HEK293 (cell line): Measurements from ENCODE around the gene NUDT8.
A peak's percentile ranks its signal among the peaks of the same experiment; 100 is the strongest.

Source experiments
- CTCF ChIA-PET: fragments of 350-600 bp; formaldehyde crosslinking; extraction: SDS; loops from one replicate; lab custom pipeline; 2021; ENCODE audit warnings: antibody characterized with exemption; lab: Yijun Ruan, JAX
- POLR2A ChIA-PET: fragments of 300-600 bp; formaldehyde crosslinking; extraction: SDS; loops from one replicate; lab custom pipeline; 2020; ENCODE audit warnings: antibody characterized with exemption, inconsistent platforms; lab: Yijun Ruan, JAX
- H3K27ac ChIP-seq: fragments of 200-500 bp; sonication (Bioruptor generic); 2 replicates; pipeline ENCODE4 v1.5.1; 2014; ENCODE audit warnings: low read depth, low read length, control low read depth, inconsistent platforms; ENCODE audit errors: extremely low read depth
- H3K36me3 ChIP-seq, 2 experiments: fragments of 200-500 bp in 1 of 2; sonication (Bioruptor generic) in 1 of 2; 1 replicate in 1 of 2; 2 replicates in 1 of 2; pipeline ENCODE4 v1.5.1; 2014 to 2017; ENCODE audit warnings: inconsistent platforms in 2 of 2, low read length in 2 of 2; ENCODE audit not compliant: control insufficient read depth in 2 of 2, insufficient read depth in 1 of 2
- H3K4me1 ChIP-seq: fragments of 200-500 bp; sonication (Bioruptor generic); 2 replicates; pipeline ENCODE4 v1.5.1; 2014; ENCODE audit warnings: mild to moderate bottlenecking, low read length, inconsistent platforms; ENCODE audit not compliant: control insufficient read depth, insufficient read depth
- H3K4me3 ChIP-seq: 2 replicates; pipeline ENCODE4 v1.5.1; 2011; ENCODE audit warnings: low read depth, mild to moderate bottlenecking, control low read depth, low read length, moderate library complexity
- H3K9me3 ChIP-seq: fragments of 200-500 bp; sonication (Bioruptor generic); 2 replicates; pipeline ENCODE4 v1.5.1; 2014; ENCODE audit warnings: low read depth, low read length, inconsistent platforms; ENCODE audit not compliant: control insufficient read depth, insufficient read depth
- FEZF1 ChIP-seq: fragments of 450-650 bp; formaldehyde crosslinking; IDR thresholded peaks from 2 replicates; pipeline ENCODE4 v1.5.1; 2016; ENCODE audit warnings: missing biosample characterization, missing genetic modification characterization
- MYNN ChIP-seq: fragments of 450-650 bp; formaldehyde crosslinking; IDR thresholded peaks from 2 replicates; pipeline ENCODE4 v1.5.1; 2016; ENCODE audit warnings: missing biosample characterization, missing genetic modification characterization, borderline replicate concordance
- MZF1 ChIP-seq: fragments of 450-650 bp; formaldehyde crosslinking; IDR thresholded peaks from 2 replicates; pipeline ENCODE4 v1.5.1; 2017; ENCODE audit warnings: missing biosample characterization, missing genetic modification characterization, borderline replicate concordance
- OSR2 ChIP-seq: fragments of 450-650 bp; formaldehyde crosslinking; IDR thresholded peaks from 2 replicates; pipeline ENCODE4 v1.5.1; 2016; ENCODE audit warnings: missing biosample characterization, missing genetic modification characterization
- SCRT2 ChIP-seq: fragments of 450-650 bp; formaldehyde crosslinking; IDR thresholded peaks from 2 replicates; pipeline ENCODE4 v1.5.1; 2016; ENCODE audit warnings: missing biosample characterization, missing genetic modification characterization
- ZBTB21 ChIP-seq: fragments of 450-650 bp; formaldehyde crosslinking; IDR thresholded peaks from 2 replicates; pipeline ENCODE4 v1.5.1; 2017; ENCODE audit warnings: missing biosample characterization, missing genetic modification characterization
- ZNF169 ChIP-seq: fragments of 450-650 bp; formaldehyde crosslinking; IDR thresholded peaks from 2 replicates; pipeline ENCODE4 v1.5.1; 2016; ENCODE audit warnings: missing biosample characterization, missing genetic modification characterization
- ZNF2 ChIP-seq: fragments of 450-650 bp; formaldehyde crosslinking; IDR thresholded peaks from 2 replicates; pipeline ENCODE4 v1.5.1; 2016; ENCODE audit warnings: missing biosample characterization, missing genetic modification characterization
- ZNF239 ChIP-seq: fragments of 450-650 bp; formaldehyde crosslinking; IDR thresholded peaks from 2 replicates; pipeline ENCODE4 v1.5.1; 2016; ENCODE audit warnings: missing biosample characterization, missing genetic modification characterization
- ZNF292 ChIP-seq: fragments of 450-650 bp; formaldehyde crosslinking; IDR thresholded peaks from 2 replicates; pipeline ENCODE4 v1.5.1; 2016; ENCODE audit warnings: low read depth, missing biosample characterization, missing genetic modification characterization, borderline replicate concordance
- ZNF549 ChIP-seq: fragments of 450-650 bp; IDR thresholded peaks from 2 replicates; pipeline ENCODE4 v1.5.1; 2018; ENCODE audit warnings: missing biosample characterization, missing genetic modification characterization, mild to moderate bottlenecking, inconsistent platforms, moderate library complexity
- ZNF654 ChIP-seq: fragments of 450-650 bp; formaldehyde crosslinking; IDR thresholded peaks from 2 replicates; pipeline ENCODE4 v1.5.1; 2016; ENCODE audit warnings: low read depth, missing biosample characterization, missing genetic modification characterization
- ZSCAN16 ChIP-seq: fragments of 450-650 bp; formaldehyde crosslinking; IDR thresholded peaks from 2 replicates; pipeline ENCODE4 v1.5.1; 2016; ENCODE audit warnings: missing biosample characterization, missing genetic modification characterization
- TF ChIP-seq, protein P1 (sequence below): fragments of 450-650 bp; formaldehyde crosslinking; IDR thresholded peaks from 2 replicates; pipeline ENCODE4 v1.5.1; 2017; ENCODE audit warnings: missing biosample characterization, missing genetic modification characterization
- TF ChIP-seq, protein P2 (sequence below): fragments of 450-650 bp; formaldehyde crosslinking; IDR thresholded peaks from 2 replicates; pipeline ENCODE4 v1.5.0; 2017; ENCODE audit warnings: missing biosample characterization, missing genetic modification characterization, borderline replicate concordance
- TF ChIP-seq, protein P3 (sequence below): fragments of 450-650 bp; formaldehyde crosslinking; IDR thresholded peaks from 2 replicates; pipeline ENCODE4 v1.5.1; 2016; ENCODE audit warnings: missing biosample characterization, missing genetic modification characterization

Gene NUDT8

DNA sequence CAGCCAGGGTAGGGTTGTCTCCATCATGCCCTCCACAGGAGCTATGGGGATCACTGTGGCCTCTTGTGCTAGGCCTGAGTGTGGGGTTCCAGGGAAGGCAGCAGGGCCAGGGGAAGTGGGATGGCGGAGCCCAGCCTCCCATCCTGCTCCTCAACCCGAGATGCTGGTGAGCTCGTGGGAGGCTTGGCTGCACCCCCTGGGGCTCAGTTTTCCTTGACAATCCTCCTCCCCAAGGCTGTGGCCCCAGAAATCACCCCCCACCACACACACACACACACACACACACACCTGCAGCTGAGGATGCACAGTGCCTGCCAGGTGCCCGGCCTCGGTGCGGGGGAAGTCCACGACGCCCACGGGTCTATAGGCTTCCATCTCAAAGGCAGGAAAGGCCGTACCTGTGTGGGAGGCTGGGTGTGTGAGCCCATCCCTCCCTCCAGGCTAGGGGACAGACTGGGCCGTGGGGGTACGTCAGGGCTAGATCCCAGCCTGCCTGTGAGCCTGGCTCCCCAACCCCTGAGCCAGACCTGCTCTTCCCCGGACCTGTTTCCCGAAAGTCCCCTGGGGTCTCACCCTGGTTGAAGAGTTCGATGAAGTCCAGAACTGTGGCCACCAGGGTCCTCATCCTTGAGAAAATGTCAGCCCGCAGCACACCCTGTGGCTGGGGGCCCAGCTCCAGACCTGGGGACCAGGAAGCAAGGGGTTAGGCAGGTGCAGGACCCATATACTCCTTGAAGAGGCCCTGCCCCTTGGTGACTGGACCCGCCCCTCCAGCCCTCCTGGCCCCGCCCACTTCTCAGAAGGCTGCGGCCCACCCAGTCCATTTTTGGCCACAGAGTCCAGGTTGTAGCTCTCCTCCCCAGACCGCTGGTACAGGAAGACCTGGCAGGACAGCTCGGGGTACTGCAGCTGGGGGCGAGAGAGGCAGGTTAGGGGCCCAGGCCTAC is 15.0 kb upstream of the NUDT8 start (continued):
- TF ChIP-seq ZSCAN16 (tag by site-specific recombination): no peak
- TF ChIP-seq OSR2 (tag by site-specific recombination): no peak

DNA sequence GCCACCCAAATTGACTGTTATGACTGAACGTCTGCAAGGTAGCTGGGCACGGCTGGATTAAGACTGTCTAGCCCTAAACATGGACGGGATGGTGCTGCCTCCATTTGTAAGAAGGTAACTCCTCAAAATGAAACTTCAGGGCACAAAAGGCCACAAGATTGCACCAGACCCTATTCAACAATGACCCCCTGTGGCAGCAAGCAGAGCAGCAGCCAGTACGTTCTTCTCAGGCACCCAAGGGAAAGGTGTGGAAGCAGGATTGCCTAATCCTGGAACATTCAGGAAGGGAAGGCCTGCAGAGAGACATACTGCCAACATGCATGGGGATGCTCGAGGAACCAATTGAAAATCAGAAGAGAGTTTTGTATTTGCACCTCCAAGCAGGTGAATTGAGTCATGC is 14.3 kb upstream of the NUDT8 start:
- ChIA-PET POLR2A (no interaction called here), CTCF (interaction anchor here (0.8 to 1.8 kb wide), 4 partner anchors 8 to 30 kb away, joined by 3 to 6 read pairs (median 4); no protein-coding TSS in a partner anchor)
- TF ChIP-seq ZNF549 (tag by site-specific recombination): no peak
- TF ChIP-seq, protein P1, sequence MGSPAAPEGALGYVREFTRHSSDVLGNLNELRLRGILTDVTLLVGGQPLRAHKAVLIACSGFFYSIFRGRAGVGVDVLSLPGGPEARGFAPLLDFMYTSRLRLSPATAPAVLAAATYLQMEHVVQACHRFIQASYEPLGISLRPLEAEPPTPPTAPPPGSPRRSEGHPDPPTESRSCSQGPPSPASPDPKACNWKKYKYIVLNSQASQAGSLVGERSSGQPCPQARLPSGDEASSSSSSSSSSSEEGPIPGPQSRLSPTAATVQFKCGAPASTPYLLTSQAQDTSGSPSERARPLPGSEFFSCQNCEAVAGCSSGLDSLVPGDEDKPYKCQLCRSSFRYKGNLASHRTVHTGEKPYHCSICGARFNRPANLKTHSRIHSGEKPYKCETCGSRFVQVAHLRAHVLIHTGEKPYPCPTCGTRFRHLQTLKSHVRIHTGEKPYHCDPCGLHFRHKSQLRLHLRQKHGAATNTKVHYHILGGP (tag by site-specific recombination): no peak
- TF ChIP-seq ZBTB21 (tag by site-specific recombination): no peak
- TF ChIP-seq ZNF2 (tag by site-specific recombination): peak; percentile 94
- TF ChIP-seq, protein P2, sequence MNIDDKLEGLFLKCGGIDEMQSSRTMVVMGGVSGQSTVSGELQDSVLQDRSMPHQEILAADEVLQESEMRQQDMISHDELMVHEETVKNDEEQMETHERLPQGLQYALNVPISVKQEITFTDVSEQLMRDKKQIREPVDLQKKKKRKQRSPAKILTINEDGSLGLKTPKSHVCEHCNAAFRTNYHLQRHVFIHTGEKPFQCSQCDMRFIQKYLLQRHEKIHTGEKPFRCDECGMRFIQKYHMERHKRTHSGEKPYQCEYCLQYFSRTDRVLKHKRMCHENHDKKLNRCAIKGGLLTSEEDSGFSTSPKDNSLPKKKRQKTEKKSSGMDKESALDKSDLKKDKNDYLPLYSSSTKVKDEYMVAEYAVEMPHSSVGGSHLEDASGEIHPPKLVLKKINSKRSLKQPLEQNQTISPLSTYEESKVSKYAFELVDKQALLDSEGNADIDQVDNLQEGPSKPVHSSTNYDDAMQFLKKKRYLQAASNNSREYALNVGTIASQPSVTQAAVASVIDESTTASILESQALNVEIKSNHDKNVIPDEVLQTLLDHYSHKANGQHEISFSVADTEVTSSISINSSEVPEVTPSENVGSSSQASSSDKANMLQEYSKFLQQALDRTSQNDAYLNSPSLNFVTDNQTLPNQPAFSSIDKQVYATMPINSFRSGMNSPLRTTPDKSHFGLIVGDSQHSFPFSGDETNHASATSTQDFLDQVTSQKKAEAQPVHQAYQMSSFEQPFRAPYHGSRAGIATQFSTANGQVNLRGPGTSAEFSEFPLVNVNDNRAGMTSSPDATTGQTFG (tag by site-specific recombination): no peak
- TF ChIP-seq ZNF654: peak; percentile 34; the same call in 1 of the 2 replicates
- TF ChIP-seq SCRT2 (tag by site-specific recombination): no peak
- TF ChIP-seq FEZF1 (tag by site-specific recombination): no peak
- no peaks in the 10 kb centered on the region for H3K9me3 ChIP-seq
- H3K36me3 ChIP-seq: no peaks in the 10 kb centered on the region
- H3K4me1 ChIP-seq: no peaks in the 10 kb centered on the region
- H3K27ac ChIP-seq: no peak overlapping the region
- H3K4me3 ChIP-seq: no peak overlapping the region

DNA sequence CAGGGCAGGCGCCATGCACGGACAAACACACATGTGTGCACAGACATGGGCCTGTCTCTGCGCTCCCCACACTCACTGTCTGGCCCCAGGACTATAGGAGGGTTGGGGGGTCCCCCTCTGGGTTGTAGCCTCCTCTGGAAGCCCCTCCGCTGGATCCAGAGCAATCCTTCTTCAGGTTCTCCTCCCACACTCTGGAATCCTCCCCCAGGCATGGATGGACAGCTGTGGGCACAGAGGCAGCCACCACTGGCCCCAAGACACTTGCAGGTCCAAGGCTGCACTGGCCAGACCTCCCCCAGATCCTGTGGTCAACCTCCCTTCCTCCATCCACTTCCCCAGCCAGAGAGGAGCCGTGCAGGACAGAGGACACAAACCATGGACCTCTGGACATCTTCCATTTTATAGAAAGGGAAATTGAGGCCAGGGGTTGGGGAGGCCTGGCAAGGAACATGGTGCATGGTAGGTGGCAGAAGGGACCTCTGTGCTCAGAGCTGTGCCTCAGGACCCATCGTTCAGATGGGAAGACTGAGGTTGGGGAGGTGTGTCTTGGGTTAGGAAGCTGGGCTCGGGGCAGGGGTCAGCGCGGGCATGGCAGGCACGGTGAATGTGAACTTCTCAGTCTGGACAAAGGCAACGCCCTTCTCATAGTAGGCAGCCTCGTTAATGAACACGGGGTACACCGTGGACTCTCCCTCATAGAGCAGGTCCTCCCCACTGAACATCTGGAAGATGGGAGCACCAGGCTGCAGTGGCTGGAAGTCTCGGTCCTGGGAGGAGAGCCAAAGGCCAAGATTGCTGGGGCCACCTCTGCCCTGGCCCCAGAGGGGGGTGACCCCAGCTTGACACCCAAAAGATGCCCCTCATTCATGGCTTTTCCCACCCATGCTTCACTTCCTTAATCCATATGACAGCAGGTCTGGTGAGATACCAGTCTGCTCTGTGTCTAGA is 12.7 kb upstream of the NUDT8 start:
- no peaks in the 10 kb centered on the region for H3K36me3 ChIP-seq
- ChIA-PET POLR2A (no interaction called here), CTCF (interaction anchor here (0.7 to 1.8 kb wide), 3 partner anchors 10 to 282 kb away, joined by 4 to 6 read pairs (median 5); no protein-coding TSS in a partner anchor)
- H3K27ac ChIP-seq: no peak overlapping the region
- H3K4me3 ChIP-seq: no peak overlapping the region
- H3K4me1 ChIP-seq: no peaks in the 10 kb centered on the region
- H3K9me3 ChIP-seq: no peaks in the 10 kb centered on the region
- TF ChIP-seq MYNN (tag by site-specific recombination) (no peak), ZNF169 (tag by site-specific recombination) (no peak), ZNF292 (tag by site-specific recombination) (no peak), ZNF239 (tag by site-specific recombination) (no peak), MZF1 (tag by site-specific recombination) (no peak)
- TF ChIP-seq, protein P3, sequence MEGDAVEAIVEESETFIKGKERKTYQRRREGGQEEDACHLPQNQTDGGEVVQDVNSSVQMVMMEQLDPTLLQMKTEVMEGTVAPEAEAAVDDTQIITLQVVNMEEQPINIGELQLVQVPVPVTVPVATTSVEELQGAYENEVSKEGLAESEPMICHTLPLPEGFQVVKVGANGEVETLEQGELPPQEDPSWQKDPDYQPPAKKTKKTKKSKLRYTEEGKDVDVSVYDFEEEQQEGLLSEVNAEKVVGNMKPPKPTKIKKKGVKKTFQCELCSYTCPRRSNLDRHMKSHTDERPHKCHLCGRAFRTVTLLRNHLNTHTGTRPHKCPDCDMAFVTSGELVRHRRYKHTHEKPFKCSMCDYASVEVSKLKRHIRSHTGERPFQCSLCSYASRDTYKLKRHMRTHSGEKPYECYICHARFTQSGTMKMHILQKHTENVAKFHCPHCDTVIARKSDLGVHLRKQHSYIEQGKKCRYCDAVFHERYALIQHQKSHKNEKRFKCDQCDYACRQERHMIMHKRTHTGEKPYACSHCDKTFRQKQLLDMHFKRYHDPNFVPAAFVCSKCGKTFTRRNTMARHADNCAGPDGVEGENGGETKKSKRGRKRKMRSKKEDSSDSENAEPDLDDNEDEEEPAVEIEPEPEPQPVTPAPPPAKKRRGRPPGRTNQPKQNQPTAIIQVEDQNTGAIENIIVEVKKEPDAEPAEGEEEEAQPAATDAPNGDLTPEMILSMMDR: no peak
- TF ChIP-seq, all 188 proteins: peak for 0
